COLO668 (cell line): Measurements from ENCODE around the gene ARMC7.

Experiments
- DNase-seq: peaks from one replicate; lab custom pipeline; 2025; ENCODE audit not compliant: unreplicated experiment; lab: John Stamatoyannopoulos, UW

ARMC7 gene

DNA sequence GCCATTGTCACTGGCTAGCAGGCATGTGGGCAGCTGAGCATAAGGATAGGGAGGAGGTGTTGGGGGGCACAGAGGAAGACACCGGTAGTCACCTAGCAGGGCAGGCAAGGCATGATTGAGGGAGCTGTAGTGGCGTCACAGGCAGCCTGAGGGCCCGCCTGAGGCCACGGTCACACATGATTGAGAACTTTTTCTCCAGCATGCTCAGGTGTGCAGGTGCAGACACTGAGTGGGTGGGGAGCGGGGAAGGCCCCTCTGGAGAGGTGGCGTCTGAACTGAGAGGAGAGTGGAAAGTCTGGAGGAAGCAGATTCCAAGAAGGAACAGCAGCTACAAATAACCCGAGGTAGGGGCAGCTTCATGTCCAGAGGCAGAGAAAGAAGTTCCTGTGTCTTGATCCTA lies 10.9 kb upstream of the ARMC7 start:
- DNase-seq = no peak

- no peak for DNase-seq
Measured at GRCh38 chr17:75099881-75100595, 9.7 kb upstream of the ARMC7 start.

DNA sequence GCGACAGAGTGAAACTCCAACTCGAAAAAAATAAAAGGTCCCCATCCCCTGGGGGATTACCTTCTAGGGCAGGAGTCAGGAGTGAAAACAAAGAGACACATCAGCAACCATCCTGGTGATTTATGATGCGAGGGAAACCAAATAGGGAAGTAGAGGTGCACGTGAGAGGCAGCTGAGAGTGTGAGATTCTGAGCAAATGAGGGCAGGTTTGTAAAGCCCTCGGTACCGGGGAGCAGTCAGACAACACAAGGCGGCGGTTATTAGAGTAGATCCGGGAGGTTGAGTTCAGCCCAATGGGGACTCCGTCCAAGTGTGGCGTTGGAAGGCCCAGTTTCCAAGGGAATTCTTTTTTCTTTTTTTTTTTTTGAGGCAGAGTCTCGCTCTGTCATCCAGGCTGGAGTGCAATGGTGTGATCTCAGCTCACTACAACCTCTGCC lies 7.4 kb upstream of the ARMC7 start:
- peak; percentile 12 for DNase-seq

DNA sequence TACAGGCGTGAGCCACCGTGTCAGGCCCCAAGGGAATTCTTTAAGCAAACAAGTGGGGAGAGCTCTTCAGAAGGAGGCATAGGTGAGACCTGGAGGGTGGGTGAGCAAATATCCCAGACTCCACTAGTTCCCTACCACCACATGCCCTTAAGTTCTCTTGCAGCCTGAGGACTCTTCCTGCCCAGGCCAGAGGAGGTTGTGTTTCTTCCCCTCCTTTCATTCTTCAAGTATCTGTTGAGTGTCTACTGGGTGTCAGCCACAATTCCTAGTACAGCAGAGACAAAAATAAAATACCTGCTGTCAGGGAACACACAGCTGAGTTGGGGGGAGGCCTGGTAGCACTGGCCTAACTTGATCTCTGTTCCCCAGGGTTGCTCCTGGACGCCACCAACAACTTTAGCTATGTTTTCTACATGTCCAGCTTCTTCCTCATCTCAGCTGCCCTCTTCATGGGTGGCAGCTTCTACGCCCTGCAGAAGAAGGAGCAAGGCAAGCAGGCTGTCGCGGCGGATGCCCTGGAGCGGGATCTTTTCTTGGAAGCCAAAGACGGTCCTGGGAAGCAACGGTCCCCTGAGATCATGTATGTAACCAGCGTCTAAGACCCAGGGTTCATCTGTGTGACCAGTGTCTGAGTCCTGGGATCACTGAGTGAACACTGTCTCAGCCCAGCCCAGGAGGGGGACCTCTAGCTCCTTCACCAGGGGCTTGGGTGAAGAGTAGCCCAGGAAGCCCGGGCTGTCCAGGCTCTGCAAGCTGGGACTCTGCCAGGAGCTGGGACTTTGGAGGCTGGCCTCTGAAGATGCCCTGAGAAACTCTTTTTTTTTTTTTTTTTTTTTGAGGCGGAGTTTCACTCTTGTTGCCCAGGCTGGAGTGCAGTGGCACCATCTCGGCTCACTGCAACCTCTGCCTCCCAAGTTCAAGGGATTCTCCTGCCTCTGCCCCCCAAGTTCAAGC lies 5.9 kb upstream of the ARMC7 start:
- DNase-seq = no peak

- DNase-seq = peak; percentile 72
Measured at GRCh38 chr17:75105126-75106080, 4.4 kb upstream of the ARMC7 start.

GRCh38 chr17:75108193-75108592 lies 1.6 kb upstream of the ARMC7 start:
- no peak for DNase-seq

- DNase-seq = no peak
Measured at GRCh38 chr17:75109046-75109406, 743 bp upstream of the ARMC7 start.

GRCh38 chr17:75110234-75110937 lies 617 bp downstream of the ARMC7 start:
- peak; percentile 10 for DNase-seq

DNA sequence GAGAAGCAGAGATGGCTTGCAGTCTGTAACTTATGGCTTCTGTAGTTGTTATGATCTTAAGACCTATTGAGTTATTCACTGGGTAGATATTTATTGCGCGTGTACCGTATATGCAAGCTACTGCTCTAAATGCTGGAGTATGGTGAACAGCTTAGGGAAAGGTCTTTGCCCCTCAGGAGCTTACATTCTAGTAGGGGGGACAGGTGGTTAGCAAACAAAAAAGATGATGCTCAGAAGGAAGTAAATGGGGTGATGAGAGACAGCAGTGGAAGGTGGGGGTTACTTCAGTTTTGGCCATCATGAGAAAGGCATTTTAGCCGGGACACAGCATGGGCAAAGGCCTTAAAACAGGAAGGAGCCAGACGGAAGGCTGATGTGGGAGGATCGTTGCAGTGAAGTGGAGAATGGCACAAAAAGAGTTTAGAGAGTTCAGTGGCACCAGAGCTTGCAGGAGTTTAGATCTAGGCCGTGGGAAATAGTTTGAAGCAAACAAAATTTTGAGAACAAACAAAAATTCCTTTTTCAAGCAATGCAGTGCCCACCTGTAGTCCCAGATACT lies 2.1 kb downstream of the ARMC7 start:
- DNase-seq = no peak

DNA sequence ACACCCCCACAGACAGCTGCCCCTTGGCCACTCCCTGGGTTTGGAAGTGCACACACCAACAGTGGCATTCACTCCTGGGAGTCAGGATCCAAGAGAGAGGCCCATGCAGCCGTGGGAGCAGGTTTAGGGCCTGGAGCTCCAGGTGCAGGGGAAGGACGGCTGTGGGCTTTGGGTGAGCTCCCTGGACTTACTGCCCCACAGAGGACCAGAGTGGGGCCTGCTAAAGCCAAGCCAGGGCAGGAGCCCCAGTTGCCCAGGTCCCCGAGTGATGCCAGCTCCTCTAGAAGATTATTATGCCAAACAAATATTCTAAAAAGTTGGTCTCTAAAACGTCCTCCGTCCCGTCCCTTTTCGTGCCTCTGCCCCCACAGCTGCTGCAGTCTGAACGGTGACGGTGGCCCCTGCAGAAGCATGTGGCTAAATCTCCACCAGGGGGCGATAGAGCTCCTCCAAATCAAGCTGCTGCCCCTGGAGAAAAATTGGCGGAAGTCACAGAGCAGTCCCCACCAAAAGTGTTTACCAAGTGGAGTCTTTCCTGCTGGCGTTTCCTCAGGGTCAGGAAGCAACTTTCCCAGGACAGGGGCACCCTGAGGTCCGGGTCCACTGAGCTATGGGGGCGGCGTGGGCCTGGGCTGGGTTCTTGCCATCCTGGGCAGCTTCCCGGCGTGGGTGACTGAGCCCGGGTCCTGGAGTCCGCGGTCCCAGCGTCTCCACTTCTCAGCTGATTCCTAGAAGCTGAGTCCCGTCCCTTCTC lies 4.2 kb downstream of the ARMC7 start:
- DNase-seq = peak; percentile 71

DNA sequence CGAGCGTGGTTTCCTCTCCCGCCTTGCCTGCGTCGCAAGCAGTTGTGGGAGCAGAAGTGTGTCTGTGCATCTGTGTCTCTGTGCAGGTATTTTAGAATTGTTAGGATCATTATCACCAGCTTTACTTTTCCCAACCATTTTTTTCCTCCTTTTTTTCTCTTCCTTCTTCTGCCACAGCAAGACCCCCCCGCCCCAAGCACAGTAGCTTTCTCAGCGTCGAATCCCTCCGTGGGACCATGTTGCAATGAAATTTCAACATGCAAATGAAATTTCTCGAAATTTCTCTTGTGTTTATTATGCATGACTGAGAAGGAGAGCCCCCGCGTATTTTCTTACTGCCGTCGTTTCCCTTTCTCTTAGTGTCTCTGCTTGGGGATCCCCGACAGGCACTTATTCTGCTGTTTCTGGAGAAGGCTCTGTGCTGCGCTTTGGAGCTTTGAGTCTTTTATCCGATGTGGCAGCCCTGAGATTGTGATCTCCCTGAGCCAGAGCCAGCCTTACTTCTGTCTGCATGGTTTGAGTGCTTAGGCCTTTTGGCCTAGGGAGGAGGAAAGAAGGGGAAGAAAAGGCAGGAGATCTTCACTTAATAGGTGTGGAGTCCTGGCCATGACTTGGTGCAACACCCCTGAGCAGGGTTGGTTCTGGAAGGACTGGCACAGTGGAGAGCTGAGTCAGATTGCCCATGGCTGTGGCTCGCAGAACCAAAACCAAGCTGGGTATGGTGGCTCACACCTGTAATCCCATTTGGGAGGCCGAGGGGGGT lies 5.0 kb downstream of the ARMC7 start:
- DNase-seq = no peak

- DNase-seq = no peak
Measured at GRCh38 chr17:75115555-75115954, 5.8 kb downstream of the ARMC7 start.

GRCh38 chr17:75116737-75117136 lies 7.0 kb downstream of the ARMC7 start:
- DNase-seq = no peak

- no peak for DNase-seq
Measured at GRCh38 chr17:75118307-75118706, 8.5 kb downstream of the ARMC7 start.

DNA sequence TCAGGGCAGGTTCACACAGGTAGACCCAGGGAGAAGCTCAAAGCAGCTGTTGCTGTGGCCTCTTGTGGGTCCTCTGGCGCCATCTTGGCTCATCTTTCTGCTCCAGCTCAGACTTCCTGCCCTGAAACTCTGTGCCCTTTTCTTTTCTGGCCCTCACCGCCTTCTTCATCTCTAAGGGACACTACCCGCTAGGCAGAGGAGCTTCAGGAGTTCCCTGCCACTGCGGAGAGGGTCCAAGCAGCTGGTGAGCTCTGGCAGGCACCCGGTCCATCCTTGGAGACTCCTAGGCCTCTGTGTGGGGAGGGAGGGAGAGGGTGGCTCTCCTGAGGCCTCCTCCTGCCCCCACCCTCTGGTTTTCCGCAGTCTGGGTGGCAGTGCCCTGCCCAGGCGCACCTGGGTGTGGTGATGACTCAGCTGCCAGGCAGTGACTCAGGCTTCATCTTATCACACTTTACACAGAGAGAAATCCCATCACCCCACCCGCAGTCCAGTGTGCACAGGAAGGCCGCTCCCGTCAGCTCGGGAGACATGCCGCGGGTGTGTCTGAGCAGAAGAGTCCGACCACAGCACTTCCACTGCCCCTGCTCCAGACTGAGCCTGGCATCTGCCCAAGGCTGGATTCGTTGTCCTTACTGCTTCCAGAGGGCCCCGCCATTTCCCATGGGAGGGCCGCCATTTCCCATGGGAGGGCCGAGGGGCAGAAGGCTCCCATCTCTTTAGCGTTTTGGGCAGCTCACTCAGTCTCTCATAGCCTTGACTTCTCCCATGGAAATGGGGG lies 14.5 kb downstream of the ARMC7 start:
- peak; percentile 87 for DNase-seq

DNA sequence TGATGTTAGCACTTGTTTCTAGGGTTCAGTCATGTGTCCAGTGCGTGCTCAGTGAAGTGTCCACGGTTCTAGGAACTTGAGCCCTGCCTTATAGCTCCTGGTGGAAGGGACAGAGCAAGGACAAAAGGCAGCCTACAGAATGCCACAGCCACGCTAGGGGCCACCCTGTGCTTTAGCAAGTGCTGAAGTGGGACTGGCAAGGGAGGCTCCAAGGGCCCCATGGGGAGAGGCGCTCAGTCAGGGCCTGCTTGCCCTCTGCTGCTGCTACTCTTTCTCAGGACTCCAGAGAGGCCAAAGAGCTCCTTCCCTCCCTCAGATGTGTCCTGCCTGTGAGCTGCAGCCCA lies 15.0 kb downstream of the ARMC7 start:
- DNase-seq = peak; percentile 26

DNA sequence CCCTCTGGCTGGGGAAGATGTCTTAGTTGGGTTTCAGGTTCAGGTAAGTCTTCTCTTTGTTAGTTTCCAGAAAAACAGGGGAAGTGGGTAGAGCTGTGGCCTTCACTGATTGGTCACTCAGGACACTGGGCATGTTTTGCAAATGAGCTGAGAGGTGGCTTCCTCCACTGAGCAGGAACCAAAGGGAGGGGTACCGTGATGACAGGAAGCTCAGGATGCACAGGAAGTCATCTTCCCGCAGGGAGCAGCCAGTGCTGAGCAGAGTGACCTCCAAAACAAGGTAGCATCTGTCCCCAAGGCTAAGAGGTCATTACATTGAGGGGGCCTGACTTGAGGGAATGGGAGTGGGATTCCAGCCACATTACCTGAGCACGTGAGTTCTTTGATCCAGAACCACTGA lies 16.2 kb downstream of the ARMC7 start:
- DNase-seq = no peak

DNA sequence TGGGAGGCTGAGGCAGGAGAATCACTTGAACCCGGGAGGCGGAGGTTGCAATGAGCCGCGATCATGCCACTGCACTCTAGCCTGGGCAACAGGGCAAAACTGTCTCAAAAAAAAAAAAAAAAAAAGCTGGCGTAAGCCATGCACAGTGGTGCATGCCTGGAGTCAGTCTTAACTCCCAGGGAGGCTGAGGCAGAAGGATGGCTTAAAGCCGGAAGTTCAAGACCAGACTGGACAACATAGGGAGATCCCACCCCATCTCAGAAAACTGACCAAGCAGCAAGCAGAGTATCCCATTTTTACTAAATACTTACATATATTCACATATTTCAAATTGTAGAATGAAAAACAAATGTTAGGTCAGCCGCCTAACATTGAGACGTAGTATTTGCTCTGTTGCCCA lies 17.2 kb downstream of the ARMC7 start:
- no peak for DNase-seq
